Smooth muscle cell (in vitro differentiated cells): ENCODE data around the gene MLLT3. TPM values are rescaled to one million over a fixed set of nuclear protein-coding genes. Genes with fewer than 3 reads are reported as not detected.

ENCODE experiments used
- DNase-seq: peaks from one replicate; lab custom pipeline; 2025; ENCODE audit not compliant: unreplicated experiment; lab: John Stamatoyannopoulos, UW
- H2AFZ ChIP-seq: fragments of 200-600 bp; sonication (generic); 2 replicates; pipeline ENCODE4 v1.6.0; 2016; ENCODE audit warnings: antibody characterized with exemption, low read depth, mild to moderate bottlenecking
- H3F3A ChIP-seq: fragments of 200-600 bp; sonication (generic); 2 replicates; pipeline ENCODE4 v1.6.0; 2017; ENCODE audit warnings: antibody characterized with exemption, low read depth
- H3K27ac ChIP-seq: fragments of 200-600 bp; sonication (generic); 2 replicates; pipeline ENCODE4 v1.5.1; 2016; ENCODE audit warnings: low read depth, mild to moderate bottlenecking
- H3K27me3 ChIP-seq: fragments of 200-600 bp; sonication (generic); 2 replicates; pipeline ENCODE4 v1.6.1; 2016; ENCODE audit warnings: low read depth, mild to moderate bottlenecking
- H3K36me3 ChIP-seq: fragments of 200-600 bp; sonication (generic); 2 replicates; pipeline ENCODE4 v1.5.1; 2016; ENCODE audit warnings: low read depth
- H3K4me1 ChIP-seq: fragments of 200-600 bp; sonication (generic); 2 replicates; pipeline ENCODE4 v1.5.1; 2016; ENCODE audit warnings: low read depth
- H3K4me2 ChIP-seq: fragments of 200-600 bp; sonication (generic); 2 replicates; pipeline ENCODE4 v1.6.0; 2016; ENCODE audit warnings: mild to moderate bottlenecking
- H3K4me3 ChIP-seq: fragments of 200-600 bp; sonication (generic); 2 replicates; pipeline ENCODE4 v1.5.1; 2016; ENCODE audit warnings: mild to moderate bottlenecking
- H3K79me2 ChIP-seq: fragments of 200-600 bp; sonication (generic); 2 replicates; pipeline ENCODE4 v1.6.0; 2016; ENCODE audit warnings: low read depth, mild to moderate bottlenecking
- H3K9ac ChIP-seq: fragments of 200-600 bp; sonication (generic); 2 replicates; pipeline ENCODE4 v1.6.0; 2016; ENCODE audit warnings: low read depth
- H3K9me3 ChIP-seq: fragments of 200-600 bp; sonication (generic); replicated peaks from 2 replicates; pipeline ENCODE4 v1.5.1; 2016; ENCODE audit warnings: low read depth
- H4K20me1 ChIP-seq: fragments of 200-600 bp; sonication (generic); 2 replicates; pipeline ENCODE4 v1.6.0; 2016; ENCODE audit warnings: low read depth
- CTCF ChIP-seq: fragments of 200-600 bp; sonication (generic); IDR thresholded peaks from 2 replicates; pipeline ENCODE4 v1.5.1; 2017; ENCODE audit warnings: borderline replicate concordance, mild to moderate bottlenecking, antibody characterized with exemption; ENCODE audit not compliant: insufficient read depth, poor library complexity, severe bottlenecking
- whole genome bisulfite sequencing: methylation state at CpG from one replicate; pipeline ENCODE4 v1.1.7; 2016; ENCODE audit warnings: low lambda C conversion rate; 5-methylcytosine and 5-hydroxymethylcytosine counted together
- polyA plus RNA-seq: library from polyadenylated mRNA; unstranded; fragments of >200 nt; fragmentation: Nextera tagmentation; extraction: Ambion mirVana; gene quantifications from 2 replicates; pipeline ENCODE4 v1.2.1, GENCODE V29; 2016
- total RNA-seq: library from RNA; depleted of rRNA; stranded (reverse); fragments of >200 nt; gene quantifications from 2 replicates; pipeline ENCODE4 v1.2.3, GENCODE V29; 2014

The MLLT3 gene
- total and polyA plus RNA-seq, 2 experiments from 2014 or later, result 21.9 to 29.9 TPM

- TF ChIP-seq CTCF, result no peak
- H3K27ac ChIP-seq, result peak overlapping the region; percentile 28
- WGBS, result 80% methylated on average over 2 of the region's 2 CpGs
Observed at GRCh38 chr9:20310024-20310423, 312.3 kb downstream of the MLLT3 start.

GRCh38 chr9:20309124-20309523 lies 313.2 kb downstream of the MLLT3 start:
- 19% methylated on average over 4 of the region's 4 CpGs for WGBS
- Histone ChIP-seq H3F3A (peaks cover 8% of the 10 kb centered on the region), H3K4me3 (no peak overlapping the region), H3K4me1 (peaks cover 20% of the 10 kb centered on the region), H3K4me2 (peak overlapping the region; percentile 69), H3K36me3 (no peaks in the 10 kb centered on the region), H3K27me3 (no peaks in the 10 kb centered on the region), H3K27ac (peak overlapping the region; percentile 28), H3K79me2 (no peaks in the 10 kb centered on the region), H3K9ac (no peak overlapping the region), H2AFZ (peak overlapping the region; percentile 19), H3K9me3 (no peaks in the 10 kb centered on the region), H4K20me1 (no peaks in the 10 kb centered on the region)
- DNase-seq, result no peak
- no peak for TF ChIP-seq CTCF

More at GRCh38 chr9:20310024-20310423, 312.3 kb downstream of the MLLT3 start:
- Histone ChIP-seq H3F3A (peaks cover 8% of the 10 kb centered on the region), H4K20me1 (no peaks in the 10 kb centered on the region), H3K36me3 (no peaks in the 10 kb centered on the region), H2AFZ (no peak overlapping the region), H3K9ac (no peak overlapping the region), H3K4me1 (peaks cover 18% of the 10 kb centered on the region), H3K27me3 (no peaks in the 10 kb centered on the region), H3K4me3 (no peak overlapping the region), H3K4me2 (peak overlapping the region; percentile 18), H3K9me3 (no peaks in the 10 kb centered on the region), H3K79me2 (no peaks in the 10 kb centered on the region)
- no peak for DNase-seq

GRCh38 chr9:20307621-20308020 lies 314.7 kb downstream of the MLLT3 start:
- Histone ChIP-seq H3F3A (peaks cover 8% of the 10 kb centered on the region), H3K4me2 (peak overlapping the region; percentile 61), H3K4me1 (peaks cover 35% of the 10 kb centered on the region), H3K27ac (peak overlapping the region; percentile 33), H3K36me3 (no peaks in the 10 kb centered on the region), H2AFZ (peak overlapping the region; percentile 50), H3K27me3 (no peaks in the 10 kb centered on the region), H4K20me1 (no peaks in the 10 kb centered on the region), H3K4me3 (no peak overlapping the region), H3K79me2 (no peaks in the 10 kb centered on the region), H3K9me3 (no peaks in the 10 kb centered on the region), H3K9ac (no peak overlapping the region)
- no peak for TF ChIP-seq CTCF
- DNase-seq, result no peak
- WGBS, result 59% methylated on average over 7 of the region's 7 CpGs

- Histone ChIP-seq H4K20me1 (no peaks in the 10 kb centered on the region), H3K4me1 (peaks cover 39% of the 10 kb centered on the region), H3K79me2 (no peaks in the 10 kb centered on the region), H3K9ac (no peak overlapping the region), H3K4me3 (no peak overlapping the region), H3K9me3 (no peaks in the 10 kb centered on the region), H3F3A (peaks cover 7% of the 10 kb centered on the region), H3K27ac (no peak overlapping the region), H3K27me3 (no peaks in the 10 kb centered on the region), H3K4me2 (no peak overlapping the region), H2AFZ (no peak overlapping the region), H3K36me3 (no peaks in the 10 kb centered on the region)
- TF ChIP-seq CTCF, result no peak
- DNase-seq, result no peak
- WGBS, result 93% methylated on average over 4 of the region's 4 CpGs
Observed at GRCh38 chr9:20305452-20305851, 316.8 kb downstream of the MLLT3 start.
